Right atrium auricular region (tissue), 2 donors: ENCODE results near the gene TMEM243. TPM values are rescaled to one million over a fixed set of nuclear protein-coding genes. Genes with fewer than 3 reads are reported as not detected.
"Not testable (repeated sequence)": the region's sequence is repeated elsewhere in the genome, so short reads cannot be mapped to it uniquely, and the experiment has no call there.

Experiments used
- DNase-seq: peaks from one replicate; pipeline ENCODE4 v3.0.0-alpha.2; 2019; ENCODE audit warnings: low spot score
- H3K27ac ChIP-seq, 2 donors: fragments of 200-600 bp; sonication (generic); 1 replicate in 1 of 2; 2 replicates in 1 of 2; pipeline ENCODE4 v1.5.1; 2016 to 2019
- H3K27me3 ChIP-seq, 2 donors: fragments of 200-600 bp; sonication (generic); one replicate each; pipeline versions ENCODE4 v1.5.1 to v1.6.0; 2017 to 2019
- H3K36me3 ChIP-seq: fragments of 200-600 bp; sonication (generic); one replicate; pipeline ENCODE4 v1.5.1; 2016
- H3K4me1 ChIP-seq, 2 donors: fragments of 200-600 bp; sonication (generic); one replicate each; pipeline versions ENCODE4 v1.5.1 to v1.6.0; 2017 to 2019
- H3K4me3 ChIP-seq, 2 donors: fragments of 200-600 bp; sonication (generic); 1 replicate in 1 of 2; 2 replicates in 1 of 2; pipeline ENCODE4 v1.5.1; 2017 to 2019; ENCODE audit warnings: mild to moderate bottlenecking in 1 of 2, moderate library complexity in 1 of 2
- H3K9me3 ChIP-seq, 2 donors: fragments of 200-600 bp; sonication (generic); one replicate each; pipeline ENCODE4 v1.5.1; 2019
- CTCF ChIP-seq, 2 donors: fragments of 200-600 bp; sonication (generic); IDR thresholded peaks; one replicate each; pipeline ENCODE4 v1.5.1; 2019; ENCODE audit warnings: antibody characterized with exemption in 2 of 2
- total RNA-seq, 2 donors: library from RNA; depleted of rRNA; stranded (reverse); fragments of >200 nt; gene quantifications; one replicate each; pipeline ENCODE4 v1.1.0, GENCODE V29; 2016

Gene TMEM243
- total RNA-seq, 2 donors from 2014 or later: 5.6 to 17.9 TPM

- TF ChIP-seq CTCF (IDR thresholded peaks at IDR 0.05): no peak
- Histone ChIP-seq H3K4me1 (peaks cover 0 to 9% of the 10 kb centered on the region in 2 donors), H3K27ac (no peak overlapping the region), H3K27me3 (no peaks in the 10 kb centered on the region), H3K4me3 (no peak overlapping the region), H3K36me3 (no peaks in the 10 kb centered on the region), H3K9me3 (peaks cover 0 to 22% of the 10 kb centered on the region in 2 donors)
- DNase-seq: no peak
Measured at GRCh38 chr7:87206361-87206760, 13.2 kb downstream of the TMEM243 start.

- not testable (repeated sequence) for H3K4me3 ChIP-seq, H3K27ac ChIP-seq, H3K4me1 ChIP-seq, DNase-seq, H3K27me3 ChIP-seq, H3K36me3 ChIP-seq
- H3K9me3 ChIP-seq: peaks cover 0 to 22% of the 10 kb centered on the region in 2 donors
Measured at GRCh38 chr7:87205701-87206100, 13.8 kb downstream of the TMEM243 start.

- Histone ChIP-seq H3K9me3 (peaks cover 0 to 22% of the 10 kb centered on the region in 2 donors), H3K27me3 (no peaks in the 10 kb centered on the region), H3K4me3 (no peak overlapping the region), H3K4me1 (peaks cover 0 to 17% of the 10 kb centered on the region in 2 donors), H3K27ac (no peak overlapping the region), H3K36me3 (no peaks in the 10 kb centered on the region)
- TF ChIP-seq CTCF (IDR thresholded peaks at IDR 0.05): no peak
- no peak for DNase-seq
Measured at GRCh38 chr7:87204933-87205332, 14.6 kb downstream of the TMEM243 start.

- H3K27me3 ChIP-seq, DNase-seq, H3K27ac ChIP-seq, H3K36me3 ChIP-seq, H3K4me3 ChIP-seq: not testable (repeated sequence)
- Histone ChIP-seq H3K4me1 (peaks cover 0 to 25% of the 10 kb centered on the region in 2 donors), H3K9me3 (peaks cover 0 to 22% of the 10 kb centered on the region in 2 donors)
Measured at GRCh38 chr7:87203929-87204328, 15.6 kb downstream of the TMEM243 start.

- Histone ChIP-seq H3K4me3 (no peak overlapping the region), H3K4me1 (peaks cover 0 to 26% of the 10 kb centered on the region in 2 donors), H3K36me3 (peaks cover 11% of the 10 kb centered on the region), H3K9me3 (peaks cover 0 to 22% of the 10 kb centered on the region in 2 donors), H3K27ac (no peak overlapping the region), H3K27me3 (no peaks in the 10 kb centered on the region)
- no peak for DNase-seq
- no peak for TF ChIP-seq CTCF (IDR thresholded peaks at IDR 0.05)
Measured at GRCh38 chr7:87202705-87203104, 16.8 kb downstream of the TMEM243 start.

GRCh38 chr7:87202208-87202607, 17.3 kb downstream of the TMEM243 start:
- no peak for DNase-seq
- no peak overlapping the region for H3K4me3 ChIP-seq
- no peaks in the 10 kb centered on the region for H3K27me3 ChIP-seq
- H3K36me3 ChIP-seq: peaks cover 16% of the 10 kb centered on the region
- peaks cover 0 to 26% of the 10 kb centered on the region in 2 donors for H3K4me1 ChIP-seq
- H3K9me3 ChIP-seq: peaks cover 0 to 22% of the 10 kb centered on the region in 2 donors
- TF ChIP-seq CTCF (IDR thresholded peaks at IDR 0.05): no peak
- no peak overlapping the region for H3K27ac ChIP-seq

GRCh38 chr7:87199700-87200450, 19.7 kb downstream of the TMEM243 start:
- H3K27me3 ChIP-seq: no peaks in the 10 kb centered on the region
- H3K9me3 ChIP-seq: peaks cover 0 to 6% of the 10 kb centered on the region in 2 donors
- H3K4me1 ChIP-seq: peaks cover 0 to 26% of the 10 kb centered on the region in 2 donors
- peak overlapping the region in 1 of 2 donors; percentile 20 for H3K27ac ChIP-seq
- peaks cover 39% of the 10 kb centered on the region for H3K36me3 ChIP-seq
- H3K4me3 ChIP-seq: no peak overlapping the region
- no peak for TF ChIP-seq CTCF (IDR thresholded peaks at IDR 0.05)
- DNase-seq: no peak
